GM21723 (cell line): ENCODE results near the gene ANXA5.
"Not testable (repeated sequence)": the region's sequence is repeated elsewhere in the genome, so short reads cannot be mapped to it uniquely, and the experiment has no call there.

Experiments used
- ATAC-seq: cut with Tn5 transposase; IDR thresholded peaks from one replicate; pipeline ENCODE4 v1.9.1; 2021; ENCODE audit warnings: mild to moderate bottlenecking, moderate library complexity; ENCODE audit not compliant: unreplicated experiment

Gene ANXA5

GRCh38 chr4:121696581-121697461, at the start of gene ANXA5:
TSS of gene ANXA5 (minus strand) at chr4:121696980. CDS start at chr4:121696589, 391 bp downstream.
- peak; percentile 93 for ATAC-seq

GRCh38 chr4:121742794-121743193, 46.0 kb upstream of the ANXA5 start:
- no peak for ATAC-seq

DNA sequence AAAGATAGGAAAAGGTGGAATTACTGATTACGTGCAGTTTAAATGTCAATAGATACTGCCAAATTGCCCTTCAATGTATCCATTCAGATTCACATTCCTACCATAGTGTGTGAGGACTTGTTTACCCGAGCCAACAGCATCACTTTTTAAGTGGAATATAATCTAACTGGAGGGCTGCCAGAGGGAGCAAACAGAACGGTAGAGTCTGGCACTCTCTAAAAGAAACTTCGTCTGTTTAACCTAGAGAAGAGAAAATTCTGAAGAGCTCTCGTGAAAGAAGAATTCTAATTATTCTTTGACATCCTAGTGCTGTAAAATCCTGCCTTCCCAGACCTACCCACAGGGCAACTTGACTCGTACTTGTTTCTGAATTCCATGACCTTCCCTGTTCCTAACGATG, 45.0 kb upstream of the ANXA5 start:
- no peak for ATAC-seq

- ATAC-seq = no peak
These were observed 44.1 kb upstream of the ANXA5 start for GRCh38 chr4:121740796-121741409.

GRCh38 chr4:121739575-121739974, 42.8 kb upstream of the ANXA5 start:
- no peak for ATAC-seq

- no peak for ATAC-seq
These were observed 42.2 kb upstream of the ANXA5 start for GRCh38 chr4:121738780-121739535.

DNA sequence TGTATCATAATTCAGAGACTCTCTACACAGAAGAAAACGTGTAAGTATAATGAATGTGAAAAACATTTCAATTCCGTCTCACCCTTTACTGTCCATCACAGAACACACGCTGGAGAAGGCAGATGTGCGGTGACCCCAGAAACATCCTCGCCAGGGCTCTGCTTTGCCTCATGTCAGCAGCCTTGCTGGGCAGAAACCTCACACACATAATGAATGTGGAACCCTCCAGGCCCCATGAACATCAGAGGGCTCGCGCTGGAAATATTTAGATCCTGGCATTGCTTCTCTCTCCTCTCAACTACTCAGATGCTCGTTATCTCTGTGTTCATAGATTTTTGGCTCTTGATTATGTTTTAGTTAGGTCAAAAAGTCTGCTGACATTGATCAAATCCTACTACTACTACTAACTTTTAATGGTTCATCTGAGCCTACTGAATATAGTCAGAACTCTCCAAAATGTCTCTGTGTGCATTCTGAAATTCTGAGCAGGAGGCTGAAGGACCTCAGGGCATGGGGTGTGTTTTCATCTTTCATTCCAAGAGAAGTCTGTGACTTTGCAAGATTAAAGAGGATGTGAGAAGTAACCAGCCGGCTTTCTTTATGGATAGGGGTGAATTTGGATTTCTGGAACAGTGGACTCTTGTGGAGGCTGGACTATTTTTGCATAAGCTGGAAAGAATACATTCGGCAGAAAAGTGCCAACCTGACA, 41.2 kb upstream of the ANXA5 start:
- no peak for ATAC-seq

- ATAC-seq = peak; percentile 55
These were observed 40.1 kb upstream of the ANXA5 start for GRCh38 chr4:121736735-121737351.

DNA sequence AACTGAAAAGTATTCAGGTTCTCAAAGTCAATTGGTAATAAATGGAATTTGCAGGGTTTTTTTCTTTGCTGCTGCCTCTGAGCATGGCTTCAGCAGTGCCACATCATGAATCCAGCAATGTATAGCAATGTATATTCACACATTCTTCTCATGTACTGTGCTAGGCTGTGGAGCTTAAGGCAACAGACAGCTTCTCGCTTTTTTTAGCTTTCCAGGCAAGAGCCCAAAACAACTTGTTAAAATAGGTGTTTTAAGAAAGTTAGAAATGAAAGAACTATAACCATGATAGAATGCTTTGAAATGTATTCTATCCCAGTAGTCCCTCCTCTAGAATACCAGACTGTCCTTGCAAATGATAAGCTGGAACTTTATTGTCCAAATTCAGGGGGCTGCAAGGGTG, 37.8 kb upstream of the ANXA5 start:
- ATAC-seq = no peak

DNA sequence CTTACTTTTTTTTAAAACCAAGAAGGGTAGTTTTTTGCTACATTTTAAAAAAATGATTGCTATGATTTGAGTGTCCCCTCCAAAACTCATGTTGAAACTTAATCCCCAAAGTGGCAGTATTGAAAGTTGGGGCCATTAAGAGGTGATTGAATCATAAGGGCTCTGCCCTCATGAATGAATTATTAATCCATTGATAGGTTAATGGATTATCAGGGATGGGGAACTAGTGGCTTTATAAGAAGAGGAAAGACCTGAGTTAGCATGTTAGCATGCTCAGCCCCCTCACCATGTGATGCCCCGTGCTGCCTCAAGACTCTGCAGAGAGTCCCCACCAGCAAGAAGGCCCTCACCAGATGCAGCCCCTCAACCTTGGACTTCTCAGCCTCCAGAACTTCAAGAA, 37.2 kb upstream of the ANXA5 start:
- no peak for ATAC-seq

DNA sequence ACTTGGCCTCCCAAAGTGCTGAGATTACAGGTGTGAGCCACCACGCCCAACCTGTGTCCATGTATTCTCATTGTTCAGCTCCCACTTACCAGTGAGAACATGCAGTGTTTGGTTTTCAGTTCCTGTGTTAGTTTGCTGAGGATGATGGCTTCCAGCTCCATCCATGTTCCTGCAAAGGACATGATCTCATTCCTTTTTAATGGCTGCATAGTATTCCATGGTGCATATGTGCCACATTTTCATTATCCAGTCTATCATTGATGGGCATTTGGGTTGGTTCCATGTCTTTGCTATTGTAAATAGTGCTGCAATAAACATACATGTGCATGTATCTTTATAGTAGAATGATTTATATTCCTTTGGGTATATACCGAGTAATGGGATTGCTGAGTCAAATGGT, 33.0 kb upstream of the ANXA5 start:
- ATAC-seq = not testable (repeated sequence)

DNA sequence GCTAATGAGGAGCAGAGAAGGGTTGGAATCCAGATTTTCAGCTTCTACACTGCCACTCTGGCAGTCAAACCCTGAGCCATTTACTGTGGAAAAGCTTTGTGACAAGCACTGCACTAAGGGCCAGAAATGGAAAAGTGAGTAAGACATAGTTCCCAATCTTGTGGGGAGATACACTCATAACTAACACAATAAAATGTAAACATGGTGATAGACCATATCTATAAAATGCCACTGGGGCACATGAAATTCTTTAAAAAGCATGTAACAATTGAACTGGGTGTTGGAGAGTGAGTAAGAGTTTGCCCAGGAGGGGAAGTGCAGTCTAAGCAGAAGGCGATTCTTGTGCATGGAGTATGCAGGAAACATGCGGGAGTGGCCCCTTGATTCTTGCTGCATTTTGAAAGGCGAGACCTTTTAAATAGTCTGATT, 32.0 kb upstream of the ANXA5 start:
- no peak for ATAC-seq

- no peak for ATAC-seq
These were observed 31.3 kb upstream of the ANXA5 start for GRCh38 chr4:121728066-121728465.

GRCh38 chr4:121726642-121727268, 30.0 kb upstream of the ANXA5 start:
- ATAC-seq = peak; percentile 100

DNA sequence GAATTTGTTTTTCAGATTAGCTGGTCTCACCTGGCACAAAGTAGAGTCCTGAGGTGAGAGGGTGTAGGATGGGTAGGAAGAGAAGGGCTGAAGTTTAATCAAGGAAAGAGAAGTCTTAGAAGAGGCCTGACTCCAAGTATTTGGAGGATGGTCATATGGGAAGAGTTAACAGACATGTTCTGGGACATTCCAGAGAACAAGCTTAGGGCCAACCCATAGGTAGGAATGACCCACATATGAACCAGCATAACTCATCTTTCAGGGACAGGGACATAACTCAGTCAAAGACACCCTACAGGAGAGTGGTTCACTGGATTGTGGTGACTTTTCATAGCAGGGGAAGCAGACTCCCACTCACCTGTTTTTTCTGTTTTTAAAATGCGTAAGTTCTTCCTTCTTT, 27.9 kb upstream of the ANXA5 start:
- no peak for ATAC-seq

- no peak for ATAC-seq
These were observed 24.9 kb upstream of the ANXA5 start for GRCh38 chr4:121721700-121722099.

DNA sequence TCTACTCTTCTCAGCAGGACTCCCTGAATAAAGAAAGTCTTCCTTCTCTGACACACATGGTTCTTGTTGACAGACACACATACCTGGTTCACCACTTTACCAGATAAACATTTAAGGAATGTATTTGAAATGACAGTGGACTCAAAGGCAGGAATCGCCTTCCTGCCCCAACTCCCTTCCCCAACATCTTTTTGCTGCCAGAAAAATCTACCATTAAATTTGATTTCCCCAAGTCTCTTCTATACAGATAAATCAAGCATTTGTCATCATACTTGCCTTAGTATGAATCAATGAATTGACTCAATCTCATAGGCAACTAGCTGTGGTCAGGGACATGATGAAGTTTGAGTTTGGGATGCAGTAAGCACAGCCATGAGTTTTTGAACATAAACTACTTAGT, 23.3 kb upstream of the ANXA5 start:
- ATAC-seq = no peak

- ATAC-seq = no peak
These were observed 21.0 kb upstream of the ANXA5 start for GRCh38 chr4:121717680-121718237.

GRCh38 chr4:121714548-121714947, 17.8 kb upstream of the ANXA5 start:
- ATAC-seq = no peak

DNA sequence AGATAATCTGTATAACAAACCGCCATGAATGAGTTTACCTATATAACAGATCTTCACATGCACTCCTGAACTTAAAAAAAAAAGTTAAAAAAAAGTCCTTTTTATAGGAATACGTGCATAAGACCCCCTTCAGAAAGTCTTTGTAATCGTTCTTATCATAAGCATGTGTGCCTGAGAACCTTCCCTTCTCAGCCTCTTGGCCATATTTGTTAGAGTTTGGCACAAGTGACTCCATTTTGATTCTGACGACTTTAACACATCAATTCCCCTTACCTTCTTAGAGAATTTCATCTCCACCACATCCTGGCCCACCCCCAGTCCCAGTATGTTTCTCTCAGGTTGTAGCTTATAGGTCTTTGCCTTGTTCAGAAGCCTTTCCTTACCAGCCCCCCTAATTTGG, 16.0 kb upstream of the ANXA5 start:
- no peak for ATAC-seq
